Gastrocnemius medialis (tissue), 4 donors: ENCODE data around the gene CDKL1. TPM values are rescaled to one million over a fixed set of nuclear protein-coding genes. Genes with fewer than 3 reads are reported as not detected.

Experiments
- ATAC-seq, 2 donors: fragments of 150-250 bp; one replicate each; pipeline ENCODE4 v1.9.1; 2016
- DNase-seq, 2 donors: peaks; one replicate each; pipeline ENCODE4 v3.0.0-alpha.2; 2019
- H3K27ac ChIP-seq, 4 donors: fragments of 200-600 bp; sonication (generic); 1 replicate in 1 of 4; 2 replicates in 3 of 4; pipeline ENCODE4 v1.5.1; 2016 to 2018; ENCODE audit warnings: mild to moderate bottlenecking in 2 of 4, moderate library complexity in 1 of 4
- H3K27me3 ChIP-seq, 3 donors: fragments of 200-600 bp; sonication (generic) in 2 of 3; 1 replicate in 1 of 3; 2 replicates in 2 of 3; pipeline versions ENCODE4 v1.5.1 to v1.6.0; 2016 to 2019; ENCODE audit warnings: mild to moderate bottlenecking in 1 of 3, moderate library complexity in 1 of 3
- H3K36me3 ChIP-seq, 2 donors: fragments of 200-600 bp; sonication (generic) in 1 of 2; one replicate each; pipeline ENCODE4 v1.5.1; 2017 to 2018
- H3K4me1 ChIP-seq, 2 donors: fragments of 200-600 bp; sonication (generic) in 1 of 2; one replicate each; pipeline ENCODE4 v1.5.1; 2016 to 2017; ENCODE audit warnings: mild to moderate bottlenecking in 2 of 2
- H3K4me3 ChIP-seq, 4 donors: fragments of 200-600 bp; sonication (generic) in 3 of 4; 1 replicate in 1 of 4; 2 replicates in 3 of 4; pipeline ENCODE4 v1.5.1; 2016 to 2019; ENCODE audit warnings: mild to moderate bottlenecking in 2 of 4
- H3K9me3 ChIP-seq, 3 donors: fragments of 200-600 bp; sonication (generic) in 2 of 3; 1 replicate in 1 of 3; 2 replicates in 2 of 3; pipeline ENCODE4 v1.5.1; 2016 to 2019
- CTCF ChIP-seq, 5 experiments: fragments of 450-650 bp in 3 of 5; fragments of 200-600 bp in 2 of 5; sonication (generic) in 2 of 5; IDR thresholded peaks in 4 of 5; conservative IDR thresholded peaks in 1 of 5; 1 replicate in 4 of 5; 2 replicates in 1 of 5; pipeline ENCODE4 v1.5.1; 2016 to 2019; ENCODE audit warnings: antibody characterized with exemption in 5 of 5, mild to moderate bottlenecking in 3 of 5, moderate library complexity in 3 of 5
- POLR2A ChIP-seq, 2 donors: fragments of 450-650 bp; IDR thresholded peaks; one replicate each; pipeline ENCODE4 v1.6.1; 2017; ENCODE audit warnings: antibody characterized with exemption in 2 of 2, mild to moderate bottlenecking in 2 of 2, moderate library complexity in 2 of 2
- in situ Hi-C, 4 donors: fragments of 200-750 bp; cut with MboI; loops; one replicate each; pipeline versions ENCODE4 v1.15.0 to v1.8.0; 2017; ENCODE audit warnings: low sequenced_read_pairs in 4 of 4
- intact Hi-C: fragments of 100-400 bp; cut with DNase I; formaldehyde crosslinking; loops from one replicate; pipeline ENCODE4 v1.15.1; 2023; ENCODE audit warnings: low total_unique reads
- total RNA-seq, 4 donors: library from RNA; depleted of rRNA; stranded (reverse); fragments of >200 nt; gene quantifications; one replicate each; pipeline versions ENCODE4 v1.1.0 to v1.2.3, GENCODE V29; 2016

CDKL1 gene
- total RNA-seq, 4 donors from 2014 or later = 0.59 to 2.0 (median 1.4) TPM

GRCh38 chr14:50311337-50311971 is 85.2 kb downstream of the CDKL1 start:
- H3K27ac ChIP-seq = peak overlapping the region; percentile 94 to 98 (median 96)
- intact Hi-C loops = loop anchor here (10.0 kb wide), 1 partner anchor 447 kb away; no protein-coding TSS in a partner anchor
- DNase-seq (no peak), ATAC-seq (peak in 1 of 2 donors; percentile 40)
- no peaks in the 10 kb centered on the region for H3K36me3 ChIP-seq
- no peaks in the 10 kb centered on the region for H3K9me3 ChIP-seq
- H3K4me1 ChIP-seq = peaks cover 18% of the 10 kb centered on the region in 2 donors
- no peaks in the 10 kb centered on the region for H3K27me3 ChIP-seq
- TF ChIP-seq POLR2A (IDR thresholded peaks at IDR 0.05) (no peak), CTCF (IDR thresholded peaks at IDR 0.05 in 4 of 5, conservative IDR thresholded peaks at IDR 0.05 in 1 of 5) (peak in 2 of 5 experiments; percentile 60 to 69)
- in situ Hi-C loops = loop anchor here in 2 of 4 donors (25.0 kb wide), 1 partner anchor 476 kb away; no protein-coding TSS in a partner anchor
- H3K4me3 ChIP-seq = peak overlapping the region; percentile 61 to 92 (median 86)

- DNase-seq (no peak), ATAC-seq (no peak)
- H3K4me1 ChIP-seq = peaks cover 18% of the 10 kb centered on the region in 2 donors
- intact Hi-C loops (loop anchor here (10.0 kb wide), 1 partner anchor 446 kb away; no protein-coding TSS in a partner anchor), in situ Hi-C loops (loop anchor here in 2 of 4 donors (25.0 kb wide), 1 partner anchor 477 kb away; no protein-coding TSS in a partner anchor)
- no peak overlapping the region for H3K4me3 ChIP-seq
- H3K36me3 ChIP-seq = no peaks in the 10 kb centered on the region
- TF ChIP-seq POLR2A (IDR thresholded peaks at IDR 0.05) (no peak), CTCF (IDR thresholded peaks at IDR 0.05 in 4 of 5, conservative IDR thresholded peaks at IDR 0.05 in 1 of 5) (no peak)
- H3K27ac ChIP-seq = no peak overlapping the region
- no peaks in the 10 kb centered on the region for H3K9me3 ChIP-seq
- H3K27me3 ChIP-seq = no peaks in the 10 kb centered on the region
Measured at GRCh38 chr14:50310445-50310844, 86.2 kb downstream of the CDKL1 start.

- Histone ChIP-seq H3K4me3 (no peak overlapping the region), H3K9me3 (no peaks in the 10 kb centered on the region), H3K27me3 (no peaks in the 10 kb centered on the region), H3K27ac (no peak overlapping the region), H3K4me1 (peaks cover 18% of the 10 kb centered on the region in 2 donors), H3K36me3 (no peaks in the 10 kb centered on the region)
- intact Hi-C loops (no loop called here), in situ Hi-C loops (loop anchor here in 2 of 4 donors (25.0 kb wide), 1 partner anchor 479 kb away; no protein-coding TSS in a partner anchor)
- ATAC-seq (no peak), DNase-seq (no peak)
- TF ChIP-seq POLR2A (IDR thresholded peaks at IDR 0.05) = no peak
Measured at GRCh38 chr14:50308363-50308915, 88.2 kb downstream of the CDKL1 start.

GRCh38 chr14:50303744-50304471 is 92.8 kb downstream of the CDKL1 start:
- no peaks in the 10 kb centered on the region for H3K9me3 ChIP-seq
- TF ChIP-seq CTCF (IDR thresholded peaks at IDR 0.05 in 4 of 5, conservative IDR thresholded peaks at IDR 0.05 in 1 of 5) (no peak), POLR2A (IDR thresholded peaks at IDR 0.05) (no peak)
- DNase-seq (peak in 1 of 2 donors; percentile 38), ATAC-seq (peak; percentile 80 to 89)
- no peak overlapping the region for H3K4me3 ChIP-seq
- H3K36me3 ChIP-seq = no peaks in the 10 kb centered on the region
- H3K4me1 ChIP-seq = no peaks in the 10 kb centered on the region
- intact Hi-C loops (no loop called here), in situ Hi-C loops (loop anchor here in 2 of 4 donors (25.0 kb wide), 1 partner anchor 483 kb away; no protein-coding TSS in a partner anchor)
- H3K27me3 ChIP-seq = no peaks in the 10 kb centered on the region
- no peak overlapping the region for H3K27ac ChIP-seq

GRCh38 chr14:50301914-50302313 is 94.8 kb downstream of the CDKL1 start:
- no peak for ATAC-seq
- Histone ChIP-seq H3K27ac (no peak overlapping the region), H3K36me3 (no peaks in the 10 kb centered on the region), H3K4me1 (no peaks in the 10 kb centered on the region), H3K4me3 (no peak overlapping the region), H3K9me3 (no peaks in the 10 kb centered on the region), H3K27me3 (no peaks in the 10 kb centered on the region)
- intact Hi-C loops = no loop called here
- TF ChIP-seq POLR2A (IDR thresholded peaks at IDR 0.05) = no peak
- no peak for TF ChIP-seq CTCF (IDR thresholded peaks at IDR 0.05 in 4 of 5, conservative IDR thresholded peaks at IDR 0.05 in 1 of 5)
- DNase-seq = no peak
- in situ Hi-C loops = loop anchor here in 2 of 4 donors (25.0 kb wide), 1 partner anchor 485 kb away; no protein-coding TSS in a partner anchor
